RWPE2 (cell line): Measurements from ENCODE around the gene ZG16.

ENCODE experiments used
- ATAC-seq: fragments of 200-7000 bp; cut with Tn5 transposase; 3 replicates; pipeline ENCODE4 v1.9.1; 2021; ENCODE audit warnings: low read depth
- DNase-seq: peaks from one replicate; pipeline ENCODE4 v3.0.0-alpha.2; 2020; ENCODE audit warnings: low spot score
- H3K27ac ChIP-seq: fragments of 450-650 bp; 2 replicates; pipeline ENCODE4 v1.5.1; 2017; ENCODE audit warnings: mild to moderate bottlenecking; ENCODE audit not compliant: poor library complexity, severe bottlenecking
- H3K27me3 ChIP-seq: fragments of 250-450 bp; sonication (Bioruptor Pico); 2 replicates; pipeline ENCODE4 v1.5.1; 2021; ENCODE audit warnings: mild to moderate bottlenecking, moderate library complexity; ENCODE audit not compliant: insufficient read depth, poor library complexity, severe bottlenecking
- H3K36me3 ChIP-seq: fragments of 250-450 bp; sonication (Bioruptor Pico); 2 replicates; pipeline ENCODE4 v1.5.1; 2020; ENCODE audit warnings: low read depth, mild to moderate bottlenecking, moderate library complexity
- H3K4me1 ChIP-seq: fragments of 250-450 bp; sonication (Bioruptor Pico); 2 replicates; pipeline ENCODE4 v1.5.1; 2021; ENCODE audit warnings: mild to moderate bottlenecking, moderate library complexity; ENCODE audit not compliant: insufficient read depth, poor library complexity, severe bottlenecking
- H3K4me3 ChIP-seq: fragments of 250-450 bp; sonication (Bioruptor Pico); 2 replicates; pipeline ENCODE4 v1.5.1; 2021; ENCODE audit warnings: mild to moderate bottlenecking, moderate library complexity; ENCODE audit not compliant: severe bottlenecking
- H3K9me3 ChIP-seq: fragments of 250-450 bp; sonication (Bioruptor Pico); 2 replicates; pipeline ENCODE4 v1.5.1; 2021; ENCODE audit warnings: mild to moderate bottlenecking, moderate library complexity; ENCODE audit not compliant: severe bottlenecking
- TF ChIP-seq, protein P1 (sequence below): fragments of 450-650 bp; IDR thresholded peaks from one replicate; pipeline ENCODE4 v1.5.1; 2017; ENCODE audit warnings: mild to moderate bottlenecking, moderate library complexity; ENCODE audit not compliant: poor library complexity, severe bottlenecking

The ZG16 gene

DNA sequence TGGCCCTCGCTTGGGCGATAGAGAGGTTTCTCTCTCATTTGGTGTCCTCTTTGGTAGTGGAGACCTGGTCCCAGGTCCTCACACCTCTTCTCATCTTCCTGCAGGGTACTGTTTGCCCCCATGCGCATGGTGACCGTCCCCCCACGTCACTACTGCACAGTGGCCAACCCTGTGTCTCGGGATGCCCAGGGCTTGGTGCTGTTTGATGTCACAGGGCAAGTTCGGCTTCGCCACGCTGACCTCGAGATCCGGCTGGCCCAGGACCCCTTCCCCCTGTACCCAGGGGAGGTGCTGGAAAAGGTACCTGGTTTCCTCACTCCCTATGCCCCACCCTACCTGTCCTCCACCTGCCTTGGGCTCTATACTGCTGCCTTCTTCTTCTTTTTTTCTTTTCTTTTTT lies 52.7 kb downstream of the ZG16 start:
- no peaks in the 10 kb centered on the region for H3K9me3 ChIP-seq
- no peak for DNase-seq
- H3K27me3 ChIP-seq, result no peaks in the 10 kb centered on the region
- H3K36me3 ChIP-seq, result peaks cover 22% of the 10 kb centered on the region
- TF ChIP-seq, protein P1, sequence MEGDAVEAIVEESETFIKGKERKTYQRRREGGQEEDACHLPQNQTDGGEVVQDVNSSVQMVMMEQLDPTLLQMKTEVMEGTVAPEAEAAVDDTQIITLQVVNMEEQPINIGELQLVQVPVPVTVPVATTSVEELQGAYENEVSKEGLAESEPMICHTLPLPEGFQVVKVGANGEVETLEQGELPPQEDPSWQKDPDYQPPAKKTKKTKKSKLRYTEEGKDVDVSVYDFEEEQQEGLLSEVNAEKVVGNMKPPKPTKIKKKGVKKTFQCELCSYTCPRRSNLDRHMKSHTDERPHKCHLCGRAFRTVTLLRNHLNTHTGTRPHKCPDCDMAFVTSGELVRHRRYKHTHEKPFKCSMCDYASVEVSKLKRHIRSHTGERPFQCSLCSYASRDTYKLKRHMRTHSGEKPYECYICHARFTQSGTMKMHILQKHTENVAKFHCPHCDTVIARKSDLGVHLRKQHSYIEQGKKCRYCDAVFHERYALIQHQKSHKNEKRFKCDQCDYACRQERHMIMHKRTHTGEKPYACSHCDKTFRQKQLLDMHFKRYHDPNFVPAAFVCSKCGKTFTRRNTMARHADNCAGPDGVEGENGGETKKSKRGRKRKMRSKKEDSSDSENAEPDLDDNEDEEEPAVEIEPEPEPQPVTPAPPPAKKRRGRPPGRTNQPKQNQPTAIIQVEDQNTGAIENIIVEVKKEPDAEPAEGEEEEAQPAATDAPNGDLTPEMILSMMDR, result no peak
- H3K27ac ChIP-seq, result no peak overlapping the region
- ATAC-seq, result no peak
- no peak overlapping the region for H3K4me3 ChIP-seq
- no peaks in the 10 kb centered on the region for H3K4me1 ChIP-seq

DNA sequence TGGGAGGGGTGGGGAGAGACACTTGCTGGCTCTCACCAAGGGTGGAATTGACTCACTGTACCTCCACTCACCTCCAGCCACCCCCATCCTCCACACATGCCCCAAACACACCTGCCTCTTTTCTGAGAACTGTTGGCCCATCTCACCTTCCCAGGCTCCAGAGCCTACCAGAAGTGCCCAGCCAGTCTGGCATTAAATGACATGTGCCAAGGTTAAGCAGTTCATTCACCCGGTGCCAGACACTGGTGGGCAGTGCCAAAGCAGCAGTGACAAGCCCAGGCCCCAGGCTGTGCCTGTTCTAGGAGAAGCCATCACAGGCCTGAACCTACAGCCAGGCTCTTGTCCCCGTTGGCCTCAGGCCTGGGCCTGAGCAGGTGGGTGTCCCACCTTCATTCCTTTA lies 53.4 kb downstream of the ZG16 start:
- Histone ChIP-seq H3K27me3 (no peaks in the 10 kb centered on the region), H3K4me3 (no peak overlapping the region), H3K4me1 (no peaks in the 10 kb centered on the region), H3K9me3 (no peaks in the 10 kb centered on the region), H3K27ac (no peak overlapping the region), H3K36me3 (peaks cover 19% of the 10 kb centered on the region)
- DNase-seq (no peak), ATAC-seq (no peak)
- TF ChIP-seq, protein P1, result no peak
